ENCODE measurements around the gene UBALD2. TPM values are rescaled to one million over a fixed set of nuclear protein-coding genes. Genes with fewer than 3 reads are reported as not detected.

The UBALD2 gene
- polyA plus RNA-seq, 1 donor from 2014 or later, result 7.5 TPM

- Histone ChIP-seq H3K79me2 (replicated peaks; ENCODE audit: insufficient read depth, low read length) (no peaks in the 10 kb centered on the region), H3K9ac (ENCODE audit: low read length) (no peak overlapping the region), H3K4me3 (ENCODE audit: low read length) (no peak overlapping the region), H3K9me3 (ENCODE audit: low read length) (no peaks in the 10 kb centered on the region), H3K27ac (ENCODE audit: low read length) (no peak overlapping the region), H3K4me2 (ENCODE audit: low read length) (no peak overlapping the region), H4K20me1 (ENCODE audit: insufficient read depth) (no peaks in the 10 kb centered on the region), H3K36me3 (ENCODE audit: insufficient read depth, low read length) (no peaks in the 10 kb centered on the region), H3F3A (ENCODE audit: insufficient read depth, low read length, poor library complexity, severe bottlenecking) (no peaks in the 10 kb centered on the region), H3K9me2 (ENCODE audit: insufficient read depth, low read length) (no peaks in the 10 kb centered on the region), H3K27me3 (ENCODE audit: insufficient read depth, low read depth, low read length) (no peaks in the 10 kb centered on the region), H2AFZ (ENCODE audit: low read depth, low read length) (no peak overlapping the region)
- TF ChIP-seq POLR2AphosphoS5 (IDR thresholded peaks at IDR 0.05) (no peak), CTCF (IDR thresholded peaks at IDR 0.05; ENCODE audit: poor library complexity, severe bottlenecking) (no peak), SMC3 (conservative IDR thresholded peaks at IDR 0.05; ENCODE audit: poor library complexity) (no peak), RAD21 (conservative IDR thresholded peaks at IDR 0.05) (no peak), TAF1 (IDR thresholded peaks at IDR 0.05; ENCODE audit: low read depth) (no peak), EP300 (conservative IDR thresholded peaks at IDR 0.05; ENCODE audit: poor library complexity, severe bottlenecking) (no peak), REST (IDR thresholded peaks at IDR 0.05; ENCODE audit: borderline replicate concordance) (no peak), EZH2 (IDR thresholded peaks at IDR 0.05; ENCODE audit: borderline replicate concordance, insufficient read depth, low read length, poor library complexity, severe bottlenecking) (no peak), MXI1 (conservative IDR thresholded peaks at IDR 0.05; ENCODE audit: poor library complexity, severe bottlenecking) (no peak)
Observed at GRCh38 chr17:76219670-76220383, 45.3 kb upstream of the UBALD2 start.

- Histone ChIP-seq H3K9me2 (ENCODE audit: insufficient read depth, low read length) (no peaks in the 10 kb centered on the region), H4K20me1 (ENCODE audit: insufficient read depth) (no peaks in the 10 kb centered on the region), H3K27me3 (ENCODE audit: insufficient read depth, low read depth, low read length) (no peaks in the 10 kb centered on the region), H3K4me2 (ENCODE audit: low read length) (no peak overlapping the region), H2AFZ (ENCODE audit: low read depth, low read length) (no peak overlapping the region), H3K27ac (ENCODE audit: low read length) (no peak overlapping the region), H3K36me3 (ENCODE audit: insufficient read depth, low read length) (no peaks in the 10 kb centered on the region), H3K4me3 (ENCODE audit: low read length) (no peak overlapping the region), H3F3A (ENCODE audit: insufficient read depth, low read length, poor library complexity, severe bottlenecking) (no peaks in the 10 kb centered on the region), H3K79me2 (replicated peaks; ENCODE audit: insufficient read depth, low read length) (no peaks in the 10 kb centered on the region), H3K9me3 (ENCODE audit: low read length) (no peaks in the 10 kb centered on the region), H3K9ac (ENCODE audit: low read length) (no peak overlapping the region)
- TF ChIP-seq SMC3 (conservative IDR thresholded peaks at IDR 0.05; ENCODE audit: poor library complexity) (no peak), MXI1 (conservative IDR thresholded peaks at IDR 0.05; ENCODE audit: poor library complexity, severe bottlenecking) (no peak), RAD21 (conservative IDR thresholded peaks at IDR 0.05) (no peak), TAF1 (IDR thresholded peaks at IDR 0.05; ENCODE audit: low read depth) (no peak), CTCF (IDR thresholded peaks at IDR 0.05; ENCODE audit: poor library complexity, severe bottlenecking) (no peak), EZH2 (IDR thresholded peaks at IDR 0.05; ENCODE audit: borderline replicate concordance, insufficient read depth, low read length, poor library complexity, severe bottlenecking) (no peak), EP300 (conservative IDR thresholded peaks at IDR 0.05; ENCODE audit: poor library complexity, severe bottlenecking) (no peak), REST (IDR thresholded peaks at IDR 0.05; ENCODE audit: borderline replicate concordance) (no peak), POLR2AphosphoS5 (IDR thresholded peaks at IDR 0.05) (no peak)
Observed at GRCh38 chr17:76223802-76224201, 41.3 kb upstream of the UBALD2 start.
